Glomerular visceral epithelial cell (primary cell): ENCODE measurements around the gene SLC17A8.

Experiments used
- DNase-seq: peaks from one replicate; pipeline ENCODE4 v3.0.0-alpha.2; 2016; ENCODE audit errors: extremely low spot score

SLC17A8 gene

DNA sequence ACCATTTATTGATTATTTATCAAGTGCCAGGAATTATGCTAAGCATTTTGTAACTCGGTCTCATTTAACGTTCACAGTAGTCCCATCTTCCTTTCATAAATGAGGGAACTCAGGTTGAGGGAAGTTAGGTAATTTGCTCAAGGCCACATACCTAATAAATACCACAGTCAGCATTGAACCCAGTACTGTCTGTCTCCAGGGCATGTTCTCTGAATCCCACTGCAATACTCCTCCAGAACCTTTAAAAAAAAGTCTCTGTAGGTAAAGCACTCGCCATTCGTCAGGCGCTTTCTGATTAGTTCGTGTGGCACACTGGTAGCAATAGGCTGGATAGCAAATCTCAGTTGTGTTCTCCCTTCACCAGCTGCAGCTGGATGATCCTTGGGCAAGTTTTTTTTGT, 14.3 kb downstream of the SLC17A8 start:
- no peak for DNase-seq

- no peak for DNase-seq
Observed at GRCh38 chr12:100372853-100373640, 16.2 kb downstream of the SLC17A8 start.

DNA sequence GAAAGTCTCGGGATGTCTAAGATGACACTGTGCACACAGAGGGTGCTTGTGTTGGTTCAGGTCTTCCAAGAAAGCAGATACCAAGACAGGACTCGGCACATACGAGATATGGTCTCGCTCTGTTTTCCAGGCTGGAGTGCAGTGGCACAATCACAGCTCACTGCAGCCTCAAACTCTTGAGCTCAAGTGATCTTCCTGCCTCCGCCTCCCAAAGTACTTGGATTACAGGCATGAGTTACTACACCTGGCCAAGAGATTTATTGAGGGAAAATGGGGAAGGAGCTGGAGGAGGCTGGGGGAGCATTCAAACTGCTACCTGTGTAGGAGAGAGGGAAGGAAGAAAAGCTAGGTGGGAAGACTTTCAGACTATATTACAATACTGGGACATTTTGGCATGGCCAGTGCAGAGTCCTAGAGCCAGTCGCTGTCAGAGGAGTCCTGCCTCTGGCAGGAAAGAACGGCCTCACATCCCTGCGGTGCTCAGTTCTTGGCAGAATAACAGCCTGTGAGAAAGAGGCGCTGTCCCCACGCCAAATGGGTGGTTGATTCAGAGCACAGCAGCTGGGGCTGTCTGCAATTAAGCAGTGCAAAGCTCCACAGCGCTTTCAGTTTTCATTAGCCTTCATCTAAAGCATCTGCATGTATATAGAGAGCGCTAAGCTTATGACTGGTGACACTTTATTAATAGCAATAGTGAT, 18.3 kb downstream of the SLC17A8 start:
- DNase-seq: no peak

GRCh38 chr12:100376161-100376560, 19.3 kb downstream of the SLC17A8 start:
- DNase-seq: no peak

GRCh38 chr12:100381379-100381778, 24.5 kb downstream of the SLC17A8 start:
- DNase-seq: no peak

GRCh38 chr12:100382338-100382737, 25.5 kb downstream of the SLC17A8 start:
- no peak for DNase-seq

GRCh38 chr12:100383586-100384558, 27.0 kb downstream of the SLC17A8 start:
- no peak for DNase-seq

DNA sequence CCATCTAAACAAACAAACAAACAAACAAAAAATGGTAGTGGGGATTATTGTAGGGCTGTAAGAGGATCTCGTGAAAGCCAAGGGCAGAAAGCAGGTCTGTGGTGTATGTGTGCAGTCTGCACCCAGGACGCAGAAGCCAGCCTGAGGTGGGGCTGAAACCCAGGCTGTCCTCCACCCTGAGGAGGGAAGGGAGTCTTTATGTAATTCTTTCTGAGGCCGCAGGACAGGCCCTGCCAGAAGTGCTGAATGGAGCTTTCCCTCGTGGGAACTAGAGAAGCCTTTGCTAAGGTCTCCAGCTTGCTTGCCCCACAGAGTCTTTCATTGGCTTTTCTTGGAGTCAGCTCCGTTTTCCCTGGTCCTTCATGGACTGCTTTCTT, 27.7 kb downstream of the SLC17A8 start:
- no peak for DNase-seq

DNA sequence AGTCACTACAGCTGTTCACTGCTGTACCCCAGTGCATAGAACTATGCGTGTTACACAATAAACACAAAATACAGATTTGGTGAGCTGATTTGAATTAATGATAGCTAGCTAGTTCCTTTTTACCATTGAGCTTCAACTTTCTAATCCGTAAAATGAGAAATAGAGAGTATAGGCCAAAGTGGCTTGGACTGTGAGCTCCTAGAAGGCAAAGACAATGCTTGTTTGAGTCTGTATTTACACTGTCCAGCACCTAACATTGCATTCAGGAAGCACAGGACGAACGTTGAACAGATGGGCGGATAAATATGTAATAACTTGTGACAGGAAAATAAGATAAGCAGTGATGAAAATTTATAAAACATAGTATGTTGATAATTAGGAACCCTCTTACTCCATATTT, 31.5 kb downstream of the SLC17A8 start:
- no peak for DNase-seq

- peak; percentile 8 for DNase-seq
Observed at GRCh38 chr12:100391856-100392255, 35.0 kb downstream of the SLC17A8 start.

DNA sequence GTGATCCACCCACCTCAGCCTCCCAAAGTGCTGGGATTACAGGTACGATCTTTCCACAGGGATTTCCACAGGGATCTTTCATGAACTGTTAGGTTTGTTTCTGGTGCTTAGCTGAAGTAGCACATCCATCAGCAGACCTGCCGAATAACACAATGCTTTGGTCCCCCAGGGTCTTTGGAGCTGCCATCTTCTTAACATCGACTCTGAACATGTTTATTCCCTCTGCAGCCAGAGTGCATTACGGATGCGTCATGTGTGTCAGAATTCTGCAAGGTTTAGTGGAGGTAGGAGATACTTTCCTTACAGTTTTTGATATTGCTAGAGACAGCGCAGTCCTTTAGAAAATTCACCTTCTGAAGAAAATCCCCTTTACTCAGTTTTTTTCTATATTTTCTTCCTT, 36.3 kb downstream of the SLC17A8 start:
- DNase-seq: no peak

GRCh38 chr12:100395811-100396210, 38.9 kb downstream of the SLC17A8 start:
- DNase-seq: no peak

DNA sequence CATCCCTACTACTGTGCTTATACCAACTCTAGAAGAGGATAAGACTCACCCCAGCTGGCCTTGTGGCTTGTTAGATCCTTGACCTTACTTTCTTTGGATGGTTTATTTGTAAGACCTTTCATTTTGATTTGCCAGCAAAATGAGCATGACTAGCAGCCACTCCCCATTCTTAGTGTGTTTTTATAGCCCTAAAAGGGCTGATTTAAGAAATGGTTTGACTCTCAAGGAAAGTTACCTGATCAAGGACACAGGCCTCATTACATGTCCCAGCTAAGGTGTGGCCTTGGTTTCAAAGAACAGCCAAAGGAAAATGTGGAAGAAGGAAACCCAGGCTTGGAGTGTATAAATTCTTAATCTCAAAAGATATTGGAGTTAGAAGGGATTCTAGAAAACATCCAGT, 41.4 kb downstream of the SLC17A8 start:
- no peak for DNase-seq

DNA sequence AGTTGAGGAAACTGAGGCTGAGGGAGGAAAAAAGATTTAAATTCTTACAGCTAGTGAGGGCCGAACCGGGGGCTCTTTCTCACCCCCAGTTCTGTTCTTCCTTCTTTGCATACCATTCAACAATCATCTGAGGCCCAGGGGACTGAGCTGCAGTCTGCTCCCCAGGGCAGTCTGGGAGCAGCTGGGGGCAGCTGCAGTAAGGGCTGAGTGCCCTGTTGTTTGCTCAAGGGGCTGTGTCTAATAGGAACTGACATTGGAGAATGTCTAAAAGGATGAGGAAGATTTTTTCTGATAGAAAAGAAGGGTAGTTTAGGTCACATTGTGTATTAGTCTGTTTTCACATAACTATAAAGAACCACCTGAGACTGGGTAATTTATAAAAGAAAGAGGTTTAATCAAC, 42.2 kb downstream of the SLC17A8 start:
- DNase-seq: no peak

DNA sequence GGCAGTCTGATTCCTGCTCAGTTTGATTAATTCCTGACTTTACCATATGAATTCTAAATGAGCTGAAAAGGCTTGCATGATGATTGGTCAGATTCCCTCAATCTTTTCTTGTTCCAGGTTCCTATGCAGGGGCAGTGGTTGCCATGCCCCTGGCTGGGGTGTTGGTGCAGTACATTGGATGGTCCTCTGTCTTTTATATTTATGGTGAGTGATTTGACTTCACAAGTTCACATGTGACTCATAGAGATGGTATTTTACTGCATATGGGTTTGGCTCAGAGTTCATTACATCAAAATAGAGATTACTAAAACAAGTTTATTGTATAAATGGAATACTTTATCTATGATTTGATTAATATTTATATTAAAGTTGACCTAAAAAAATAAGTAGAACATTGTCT, 44.8 kb downstream of the SLC17A8 start:
- peak; percentile 3 for DNase-seq

DNA sequence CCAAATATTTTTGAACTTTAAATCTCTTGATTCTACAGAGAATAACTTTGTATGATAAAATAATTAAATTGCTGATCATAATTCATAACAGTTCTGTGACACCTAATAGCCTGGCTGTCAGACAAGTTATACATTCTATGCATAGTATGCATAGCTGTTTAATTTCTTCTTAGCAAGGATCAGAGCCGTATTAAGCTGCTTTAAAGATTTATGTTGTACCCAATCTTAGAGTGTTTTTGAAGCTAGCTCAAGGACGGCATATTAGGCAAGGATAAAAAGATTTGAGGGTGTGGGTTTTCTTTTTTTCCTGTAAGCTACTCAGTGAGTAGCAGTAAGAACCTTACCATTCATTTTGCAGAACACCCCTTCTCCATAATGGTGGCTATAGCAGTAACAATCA, 45.9 kb downstream of the SLC17A8 start:
- DNase-seq: no peak

GRCh38 chr12:100403446-100403845, 46.6 kb downstream of the SLC17A8 start:
- DNase-seq: no peak

DNA sequence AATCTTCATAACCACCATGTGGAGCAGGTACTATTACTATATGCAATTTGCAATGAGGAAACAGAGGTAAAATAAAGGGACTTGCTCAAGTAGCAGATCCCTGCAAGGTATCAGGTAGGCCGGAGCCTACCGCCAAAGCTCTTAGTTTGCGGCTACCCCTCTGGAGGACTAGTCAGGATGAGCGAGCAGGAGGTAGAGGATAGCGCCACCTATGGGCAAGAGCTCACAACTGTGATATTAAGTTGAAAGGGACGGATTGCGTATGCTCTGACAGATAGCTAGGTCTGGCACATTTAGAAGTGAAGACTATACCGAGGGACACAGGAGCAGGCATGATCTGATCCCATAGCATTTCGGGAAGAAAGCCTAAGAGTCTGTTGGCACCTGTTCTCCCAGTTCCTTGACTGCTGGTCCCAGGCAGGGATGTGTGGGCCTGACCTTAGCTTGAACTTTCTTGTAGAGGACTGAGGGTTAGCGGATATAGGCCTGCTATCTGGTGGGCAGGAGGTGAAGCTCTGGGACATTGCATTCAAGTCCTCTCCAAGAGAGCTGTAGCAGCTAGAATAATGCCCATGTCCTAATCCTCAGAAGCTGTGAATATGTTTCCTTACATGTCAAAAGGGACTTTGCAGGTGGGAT, 48.0 kb downstream of the SLC17A8 start:
- DNase-seq: no peak

DNA sequence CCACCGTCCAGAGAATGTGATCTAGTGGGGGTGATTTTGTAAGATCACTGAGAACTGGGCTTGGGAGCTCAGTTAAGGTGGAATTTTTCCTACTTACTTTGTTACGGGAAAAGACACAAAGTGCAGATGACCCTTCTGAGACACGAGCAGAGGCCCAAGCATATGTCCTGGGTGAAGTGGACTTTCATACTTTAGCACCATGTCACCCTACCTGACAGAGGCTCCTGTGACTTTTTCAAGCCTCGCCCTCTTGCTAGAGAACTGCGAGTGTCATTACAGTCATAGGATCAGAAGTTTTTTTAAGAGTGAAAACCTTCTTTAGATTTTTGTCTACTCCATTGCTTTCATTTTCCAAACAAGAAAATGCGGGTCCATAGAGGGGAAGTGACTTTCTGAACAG, 56.1 kb downstream of the SLC17A8 start:
- DNase-seq: no peak

GRCh38 chr12:100414739-100415138, 57.9 kb downstream of the SLC17A8 start:
- no peak for DNase-seq

DNA sequence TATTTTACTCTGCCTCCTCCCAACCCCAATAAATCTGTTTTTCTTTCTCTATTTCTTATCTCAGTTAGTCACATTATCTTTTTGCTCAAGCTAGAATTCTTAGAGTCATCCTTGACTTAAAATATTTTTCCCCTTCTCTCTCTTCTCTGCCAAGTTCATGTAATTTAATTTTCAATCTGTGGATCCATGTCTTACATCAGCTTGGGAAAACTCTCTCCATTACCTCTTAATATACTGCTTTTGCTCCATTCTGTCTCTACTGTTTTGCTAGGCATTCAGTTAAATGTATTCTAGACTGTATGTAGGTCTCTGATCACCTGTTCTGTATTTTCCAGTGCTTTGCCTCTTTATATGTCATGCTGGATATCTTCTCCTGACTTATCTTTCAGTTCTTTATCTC, 65.8 kb downstream of the SLC17A8 start:
- DNase-seq: no peak

DNA sequence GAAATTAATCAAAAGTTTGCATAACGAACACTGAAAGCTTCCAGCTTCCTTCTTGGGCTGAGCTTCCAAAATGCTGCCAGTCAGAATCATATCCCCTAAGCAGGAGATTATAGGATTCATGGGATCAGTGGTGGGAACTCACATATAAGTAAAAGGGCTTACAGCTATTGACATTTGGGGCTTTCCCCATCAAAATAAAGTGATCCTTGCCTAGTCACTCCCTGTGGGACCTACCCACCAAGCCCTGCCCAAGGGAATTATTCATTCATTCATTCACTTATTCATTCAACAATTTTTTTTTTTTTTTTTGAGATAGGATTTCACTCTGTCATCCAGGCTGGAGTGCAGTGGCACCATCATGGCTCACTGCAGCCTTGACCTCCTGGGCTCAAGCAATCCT, 69.3 kb downstream of the SLC17A8 start:
- no peak for DNase-seq
